Glutamatergic neuron (in vitro differentiated cells): ENCODE data around the gene CFAP57. TPM values are rescaled to one million over a fixed set of nuclear protein-coding genes. Genes with fewer than 3 reads are reported as not detected.

Source experiments
- DNase-seq: peaks from one replicate; pipeline ENCODE4 v3.0.0; 2022
- H3K27ac Mint-ChIP-seq: one replicate; pipeline ENCODE4 v1.8.0; 2020; ENCODE audit warnings: mild to moderate bottlenecking, mixed read lengths, inconsistent platforms; ENCODE audit not compliant: unreplicated experiment
- H3K27me3 Mint-ChIP-seq: one replicate; pipeline ENCODE4 v1.8.0; 2020; ENCODE audit warnings: mild to moderate bottlenecking, moderate library complexity, mixed read lengths, inconsistent platforms; ENCODE audit not compliant: unreplicated experiment
- H3K36me3 Mint-ChIP-seq: one replicate; pipeline ENCODE4 v1.8.0; 2020; ENCODE audit warnings: mild to moderate bottlenecking, mixed read lengths, inconsistent platforms; ENCODE audit not compliant: unreplicated experiment
- H3K4me1 Mint-ChIP-seq: one replicate; pipeline ENCODE4 v1.8.0; 2020; ENCODE audit warnings: mild to moderate bottlenecking, low read depth, mixed read lengths, inconsistent platforms; ENCODE audit not compliant: unreplicated experiment
- H3K4me3 Mint-ChIP-seq: one replicate; pipeline ENCODE4 v1.8.0; 2020; ENCODE audit warnings: mild to moderate bottlenecking, mixed read lengths, inconsistent platforms; ENCODE audit not compliant: unreplicated experiment
- H3K9me3 Mint-ChIP-seq: one replicate; pipeline ENCODE4 v1.8.0; 2020; ENCODE audit warnings: mild to moderate bottlenecking, moderate library complexity, mixed read lengths, inconsistent platforms; ENCODE audit not compliant: unreplicated experiment
- total RNA-seq: library from RNA; stranded (reverse); fragmentation: NEBNext Ultra II Directional; extraction: Animal tissue kit (Norgen Biotek cat#: 25700); gene quantifications from one replicate; pipeline ENCODE4 v1.2.1, GENCODE V29; 2021; ENCODE audit not compliant: unreplicated experiment
- TF ChIP-seq, protein P1 (sequence below): fragments of 200-600 bp; sonication (generic); IDR thresholded peaks from one replicate; pipeline ENCODE4 v1.5.0; 2021; ENCODE audit not compliant: partially characterized antibody, unreplicated experiment

The CFAP57 gene
- total RNA-seq, 1 donor from 2014 or later, result 5.0 TPM

DNA sequence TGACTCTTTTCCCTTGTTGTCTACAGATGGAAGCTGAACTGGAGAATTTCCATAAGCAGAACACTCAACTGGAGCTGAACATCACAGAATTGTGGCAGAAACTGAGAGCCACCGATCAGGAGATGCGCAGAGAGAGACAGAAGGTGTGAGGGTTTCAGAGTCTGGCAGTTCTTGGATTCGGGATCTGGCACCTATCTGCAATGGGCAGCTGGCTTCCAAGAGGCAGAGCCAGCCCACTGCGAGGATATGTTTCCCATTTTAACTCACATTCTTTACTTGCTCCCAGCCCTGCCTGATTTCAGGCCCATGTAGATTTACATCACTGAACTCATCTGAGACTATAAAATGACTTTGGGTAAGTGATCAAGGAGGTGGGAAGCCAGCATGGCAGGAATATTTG, 60.4 kb downstream of the CFAP57 start:
- H3K4me1 Mint-ChIP-seq, result no peaks in the 10 kb centered on the region
- TF ChIP-seq, protein P1, sequence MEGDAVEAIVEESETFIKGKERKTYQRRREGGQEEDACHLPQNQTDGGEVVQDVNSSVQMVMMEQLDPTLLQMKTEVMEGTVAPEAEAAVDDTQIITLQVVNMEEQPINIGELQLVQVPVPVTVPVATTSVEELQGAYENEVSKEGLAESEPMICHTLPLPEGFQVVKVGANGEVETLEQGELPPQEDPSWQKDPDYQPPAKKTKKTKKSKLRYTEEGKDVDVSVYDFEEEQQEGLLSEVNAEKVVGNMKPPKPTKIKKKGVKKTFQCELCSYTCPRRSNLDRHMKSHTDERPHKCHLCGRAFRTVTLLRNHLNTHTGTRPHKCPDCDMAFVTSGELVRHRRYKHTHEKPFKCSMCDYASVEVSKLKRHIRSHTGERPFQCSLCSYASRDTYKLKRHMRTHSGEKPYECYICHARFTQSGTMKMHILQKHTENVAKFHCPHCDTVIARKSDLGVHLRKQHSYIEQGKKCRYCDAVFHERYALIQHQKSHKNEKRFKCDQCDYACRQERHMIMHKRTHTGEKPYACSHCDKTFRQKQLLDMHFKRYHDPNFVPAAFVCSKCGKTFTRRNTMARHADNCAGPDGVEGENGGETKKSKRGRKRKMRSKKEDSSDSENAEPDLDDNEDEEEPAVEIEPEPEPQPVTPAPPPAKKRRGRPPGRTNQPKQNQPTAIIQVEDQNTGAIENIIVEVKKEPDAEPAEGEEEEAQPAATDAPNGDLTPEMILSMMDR, result no peak
- H3K4me3 Mint-ChIP-seq, result no peak overlapping the region
- H3K36me3 Mint-ChIP-seq, result peaks cover 4% of the 10 kb centered on the region
- peaks cover 6% of the 10 kb centered on the region for H3K27me3 Mint-ChIP-seq
- H3K9me3 Mint-ChIP-seq, result no peaks in the 10 kb centered on the region
- no peak overlapping the region for H3K27ac Mint-ChIP-seq
- DNase-seq, result no peak

DNA sequence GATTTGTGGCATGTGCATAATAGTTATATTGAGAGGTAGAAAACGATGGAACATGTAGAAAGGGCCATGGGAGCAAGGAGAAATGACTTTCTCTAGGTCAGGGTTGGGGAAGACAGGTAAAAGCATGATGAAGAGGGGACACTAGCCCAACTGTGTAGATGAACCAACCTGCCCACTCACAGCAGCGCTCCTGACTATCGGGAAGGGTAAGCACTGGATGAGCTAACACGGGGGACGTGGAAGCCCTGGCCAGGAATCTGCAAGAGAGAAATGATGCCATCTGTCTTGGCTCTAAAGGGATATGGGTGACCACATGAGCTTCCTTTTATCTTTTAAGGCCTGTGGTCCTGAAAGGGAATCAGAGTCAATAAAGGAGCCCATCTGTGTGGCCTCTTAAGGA, 61.5 kb downstream of the CFAP57 start:
- Mint-ChIP-seq H3K27me3 (peaks cover 5% of the 10 kb centered on the region), H3K9me3 (no peaks in the 10 kb centered on the region), H3K4me1 (peaks cover 2% of the 10 kb centered on the region), H3K36me3 (peaks cover 4% of the 10 kb centered on the region), H3K27ac (no peak overlapping the region), H3K4me3 (no peak overlapping the region)
- TF ChIP-seq, protein P1, result no peak
- DNase-seq, result no peak

DNA sequence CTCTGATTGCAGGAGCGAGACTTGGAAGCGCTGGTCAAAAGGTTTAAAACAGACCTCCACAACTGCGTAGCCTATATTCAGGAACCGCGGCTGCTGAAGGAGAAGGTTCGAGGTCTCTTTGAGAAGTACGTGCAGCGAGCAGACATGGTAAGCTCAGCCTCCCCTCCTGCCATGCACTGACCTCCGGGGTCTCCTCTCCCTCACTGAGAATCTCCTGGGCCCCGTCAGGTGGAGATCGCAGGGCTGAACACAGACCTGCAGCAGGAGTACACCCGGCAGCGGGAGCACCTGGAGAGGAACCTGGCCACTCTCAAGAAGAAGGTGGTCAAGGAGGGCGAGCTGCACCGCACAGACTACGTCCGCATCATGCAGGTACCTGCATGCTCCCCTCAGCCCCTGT, 62.1 kb downstream of the CFAP57 start:
- DNase-seq, result no peak
- Mint-ChIP-seq H3K4me1 (peaks cover 2% of the 10 kb centered on the region), H3K27ac (no peak overlapping the region), H3K27me3 (peaks cover 5% of the 10 kb centered on the region), H3K36me3 (peaks cover 4% of the 10 kb centered on the region), H3K9me3 (no peaks in the 10 kb centered on the region), H3K4me3 (no peak overlapping the region)
- TF ChIP-seq, protein P1, result no peak

DNA sequence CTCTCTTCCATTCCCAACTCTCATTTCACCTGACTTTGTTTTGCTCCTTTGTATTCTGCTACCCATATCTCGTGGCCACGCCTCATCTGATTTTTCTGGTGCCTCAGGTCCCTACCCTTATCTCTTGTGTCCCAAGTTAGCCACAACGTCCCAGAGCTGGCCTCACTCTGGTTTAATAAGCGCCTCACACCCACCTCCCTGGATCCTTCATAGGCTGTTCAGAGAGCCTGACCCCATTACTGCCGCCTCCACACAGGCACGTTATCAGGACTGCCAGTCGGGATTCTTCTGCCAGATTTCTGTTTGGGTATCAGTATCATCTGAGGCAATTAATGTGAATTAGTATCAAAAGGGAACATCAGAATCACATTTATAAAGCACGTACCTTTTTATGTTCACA, 62.9 kb downstream of the CFAP57 start:
- peaks cover 5% of the 10 kb centered on the region for H3K27me3 Mint-ChIP-seq

DNA sequence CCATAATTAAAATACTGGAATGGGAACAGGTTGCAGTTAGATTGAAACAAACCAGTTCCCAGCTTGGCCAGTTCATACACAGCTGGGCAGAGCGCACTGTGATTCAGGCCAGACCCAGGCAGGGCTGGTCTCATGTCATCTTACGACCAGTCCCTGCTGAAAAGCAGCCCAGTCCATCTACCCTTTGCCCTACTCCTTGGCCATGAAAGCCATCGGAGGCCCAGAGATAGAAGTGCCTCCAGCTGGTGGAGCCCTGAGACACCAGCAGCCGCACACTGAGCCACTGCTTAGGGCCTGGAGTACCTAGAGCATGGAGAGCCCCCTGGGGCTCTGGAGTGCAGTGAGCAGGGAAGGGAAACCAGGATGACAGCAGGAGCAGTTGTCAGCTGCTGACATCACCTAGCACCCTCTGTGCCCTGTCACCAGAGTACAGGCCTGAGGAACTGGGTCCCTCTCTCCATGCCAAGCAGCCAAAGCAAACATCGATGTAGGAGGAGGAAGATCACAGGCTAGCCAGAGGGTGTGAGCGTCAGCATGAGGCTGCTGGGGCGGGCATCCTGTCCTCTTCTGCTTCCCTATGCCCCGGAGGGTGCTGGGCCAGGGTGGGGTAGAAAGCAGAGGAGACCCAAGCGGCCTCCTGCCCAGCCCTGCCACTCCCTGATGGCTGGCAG, 63.5 kb downstream of the CFAP57 start:
- Mint-ChIP-seq H3K4me1 (peaks cover 2% of the 10 kb centered on the region), H3K27ac (no peak overlapping the region), H3K9me3 (no peaks in the 10 kb centered on the region), H3K27me3 (peaks cover 5% of the 10 kb centered on the region), H3K36me3 (peaks cover 4% of the 10 kb centered on the region), H3K4me3 (no peak overlapping the region)
- DNase-seq, result peak; percentile 36
- TF ChIP-seq, protein P1, result no peak

More for the DNA sequence above, 62.9 kb downstream of the CFAP57 start:
- peaks cover 2% of the 10 kb centered on the region for H3K4me1 Mint-ChIP-seq
- H3K36me3 Mint-ChIP-seq, result peaks cover 4% of the 10 kb centered on the region
- TF ChIP-seq, protein P1, result no peak
- DNase-seq, result no peak
- no peak overlapping the region for H3K27ac Mint-ChIP-seq
- peak overlapping the region; percentile 44 for H3K4me3 Mint-ChIP-seq
- H3K9me3 Mint-ChIP-seq, result no peaks in the 10 kb centered on the region
